GM23338 (cell line): ENCODE data around the gene ETNPPL. TPM values are rescaled to one million over a fixed set of nuclear protein-coding genes. Genes with fewer than 3 reads are reported as not detected.
"Not testable (repeated sequence)": the region's sequence is repeated elsewhere in the genome, so short reads cannot be mapped to it uniquely, and the experiment has no call there.

Experiments
- ATAC-seq: fragments of 200-7000 bp; cut with Tn5 transposase; 3 replicates; pipeline ENCODE4 v1.9.1; 2020
- DNase-seq: peaks from one replicate; pipeline ENCODE4 v3.0.0-alpha.2; 2015; ENCODE audit warnings: low spot score
- H2AFZ ChIP-seq: fragments of 200-600 bp; sonication (generic); 2 replicates; pipeline ENCODE4 v1.8.0; 2016; ENCODE audit warnings: antibody characterized with exemption, mild to moderate bottlenecking, moderate library complexity
- H3F3A ChIP-seq: fragments of 200-600 bp; sonication (generic); replicated peaks from 2 replicates; pipeline ENCODE4 v1.8.0; 2017; ENCODE audit warnings: antibody characterized with exemption, mixed run types, low read depth
- H3K27ac ChIP-seq: fragments of 200-600 bp; sonication (generic); 2 replicates; pipeline ENCODE4 v1.6.1; 2016; ENCODE audit warnings: low read depth
- H3K27me3 ChIP-seq: fragments of 200-600 bp; sonication (generic); 2 replicates; pipeline ENCODE4 v1.8.0; 2016; ENCODE audit warnings: mild to moderate bottlenecking, mixed run types, moderate library complexity; ENCODE audit not compliant: insufficient read depth
- H3K36me3 ChIP-seq: fragments of 200-600 bp; sonication (generic); 2 replicates; pipeline ENCODE4 v1.8.0; 2016; ENCODE audit warnings: mild to moderate bottlenecking; ENCODE audit not compliant: insufficient read depth
- H3K4me1 ChIP-seq: fragments of 200-600 bp; sonication (generic); 2 replicates; pipeline ENCODE4 v1.8.0; 2016; ENCODE audit warnings: mild to moderate bottlenecking, moderate library complexity; ENCODE audit not compliant: insufficient read depth
- H3K4me2 ChIP-seq: fragments of 200-600 bp; sonication (generic); 2 replicates; pipeline ENCODE4 v1.7.1; 2017; ENCODE audit warnings: mixed run types
- H3K4me3 ChIP-seq: fragments of 200-600 bp; sonication (generic); 2 replicates; pipeline ENCODE4 v1.6.1; 2016; ENCODE audit warnings: mixed run types
- H3K79me2 ChIP-seq: fragments of 200-600 bp; sonication (generic); replicated peaks from 2 replicates; pipeline ENCODE4 v1.8.0; 2017; ENCODE audit warnings: mild to moderate bottlenecking; ENCODE audit not compliant: insufficient read depth
- H3K9me2 ChIP-seq: fragments of 200-600 bp; sonication (generic); 2 replicates; pipeline ENCODE4 v1.8.0; 2017; ENCODE audit not compliant: insufficient read depth
- H4K20me1 ChIP-seq: fragments of 200-600 bp; sonication (generic); replicated peaks from 2 replicates; pipeline ENCODE4 v1.8.0; 2017; ENCODE audit warnings: mild to moderate bottlenecking; ENCODE audit not compliant: insufficient read depth
- H3K27ac Mint-ChIP-seq: 2 replicates; pipeline ENCODE4 v1.8.0; 2020; ENCODE audit warnings: inconsistent platforms, mild to moderate bottlenecking, moderate library complexity, mixed read lengths
- H3K27me3 Mint-ChIP-seq: 3 replicates; pipeline ENCODE4 v1.8.0; 2022; ENCODE audit warnings: low read depth, mild to moderate bottlenecking, moderate library complexity, mixed read lengths, inconsistent platforms; ENCODE audit not compliant: insufficient read depth, poor library complexity
- H3K36me3 Mint-ChIP-seq: 3 replicates; pipeline ENCODE4 v1.8.0; 2021; ENCODE audit warnings: low read depth, mild to moderate bottlenecking, inconsistent platforms, moderate library complexity, mixed read lengths
- H3K4me1 Mint-ChIP-seq: 3 replicates; pipeline ENCODE4 v1.8.0; 2020; ENCODE audit warnings: mild to moderate bottlenecking, inconsistent platforms, mixed read lengths
- H3K4me3 Mint-ChIP-seq: 3 replicates; pipeline ENCODE4 v1.8.0; 2021; ENCODE audit warnings: moderate library complexity, mild to moderate bottlenecking, inconsistent platforms, mixed read lengths
- H3K9me3 Mint-ChIP-seq: 3 replicates; pipeline ENCODE4 v1.8.0; 2020; ENCODE audit warnings: moderate library complexity, mild to moderate bottlenecking, inconsistent platforms, mixed read lengths
- CREB1 ChIP-seq: fragments of 250-450 bp; sonication (Bioruptor Pico); IDR thresholded peaks from 2 replicates; pipeline ENCODE4 v1.5.0; 2020; ENCODE audit warnings: low read depth, mild to moderate bottlenecking, moderate library complexity
- CTCF ChIP-seq, 2 experiments: fragments of 200-600 bp in 1 of 2; sonication (generic) in 1 of 2; conservative IDR thresholded peaks; 2 replicates each; pipeline versions ENCODE4 v1.5.1 to v1.6.1; 2016 to 2017; ENCODE audit warnings: antibody characterized with exemption in 2 of 2, low read depth in 2 of 2, mild to moderate bottlenecking in 2 of 2, moderate library complexity in 1 of 2
- ETS1 ChIP-seq: IDR thresholded peaks from 2 replicates; pipeline ENCODE4 v1.6.1; 2016; ENCODE audit warnings: antibody characterized with exemption
- EZH2 ChIP-seq: fragments of 200-600 bp; sonication (generic); IDR thresholded peaks from one replicate; pipeline ENCODE4 v1.8.0; 2017; ENCODE audit warnings: antibody characterized with exemption, mild to moderate bottlenecking, low read depth; ENCODE audit not compliant: unreplicated experiment
- EZH2phosphoT487 ChIP-seq: fragments of 200-600 bp; sonication (generic); IDR thresholded peaks from one replicate; pipeline ENCODE4 v1.8.1; 2018; ENCODE audit warnings: antibody characterized with exemption; ENCODE audit not compliant: unreplicated experiment
- NANOG ChIP-seq: IDR thresholded peaks from 2 replicates; pipeline ENCODE4 v1.6.1; 2016; ENCODE audit warnings: antibody characterized with exemption, borderline replicate concordance
- POLR2AphosphoS5 ChIP-seq: IDR thresholded peaks from 2 replicates; pipeline ENCODE4 v1.6.1; 2016; ENCODE audit warnings: antibody characterized with exemption, low read depth
- STAT1 ChIP-seq: IDR thresholded peaks from one replicate; pipeline ENCODE4 v1.6.1; 2016; ENCODE audit warnings: antibody characterized with exemption; ENCODE audit not compliant: unreplicated experiment
- ZNF331 ChIP-seq: fragments of 250-450 bp; sonication (Bioruptor Pico); IDR thresholded peaks from 2 replicates; pipeline ENCODE4 v1.5.0; 2020; ENCODE audit warnings: low read depth, mild to moderate bottlenecking, moderate library complexity
- polyA plus RNA-seq: library from polyadenylated mRNA; unstranded; fragments of >200 nt; fragmentation: Nextera tagmentation; extraction: Ambion mirVana; gene quantifications from 2 replicates; pipeline ENCODE4 v1.2.1, GENCODE V29; 2016
- total RNA-seq: library from RNA; depleted of rRNA; stranded (reverse); fragments of >200 nt; shearing (Covaris generic); gene quantifications from 2 replicates; pipeline ENCODE4 v1.2.3, GENCODE V29; 2014

Gene ETNPPL
- total and polyA plus RNA-seq, 2 experiments from 2014 or later, result 1.2 to 1.5 TPM

DNA sequence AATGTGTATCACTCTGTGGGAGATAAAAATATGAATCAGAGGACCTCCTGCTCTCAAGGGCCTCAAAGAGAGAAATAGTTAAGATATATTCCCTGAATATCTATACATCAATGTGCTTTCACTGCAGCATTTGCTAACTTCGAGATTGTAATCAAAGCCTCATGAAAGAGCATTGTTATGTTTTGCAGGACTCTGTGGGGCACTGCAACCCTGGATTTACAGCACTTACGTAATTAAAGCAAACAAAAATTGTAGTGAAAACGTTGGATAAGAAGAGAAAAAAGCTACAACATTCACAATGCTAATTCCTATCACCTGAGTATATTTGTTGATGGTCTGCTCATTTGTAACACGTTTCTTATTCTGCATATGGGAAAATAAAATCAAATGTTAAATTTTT, 48.0 kb downstream of the ETNPPL start:
- peak; percentile 30 for DNase-seq
- peak overlapping the region; percentile 6 for H3K4me2 ChIP-seq

DNA sequence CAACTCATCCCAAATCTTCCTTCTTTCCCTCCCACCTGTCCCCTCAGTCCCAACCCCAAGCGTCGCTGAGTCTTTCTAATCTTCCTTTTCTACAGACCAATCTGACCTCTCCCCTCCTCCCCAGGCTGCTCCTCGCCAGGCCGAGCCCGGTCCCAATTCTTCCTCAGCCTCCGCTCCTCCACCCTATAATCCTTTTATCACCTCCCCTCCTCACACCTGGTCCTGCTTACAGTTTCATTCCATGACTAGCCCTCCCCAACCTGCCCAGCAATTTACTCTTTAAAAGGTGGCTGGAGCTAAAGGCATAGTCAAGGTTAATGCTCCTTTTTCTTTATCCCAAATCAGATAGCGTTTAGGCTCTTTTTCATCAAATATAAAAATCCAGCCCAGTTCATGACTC, 52.3 kb downstream of the ETNPPL start:
- not testable (repeated sequence) for H3F3A ChIP-seq

More for the DNA sequence above, 48.0 kb downstream of the ETNPPL start:
- TF ChIP-seq ETS1 (no peak), CTCF (conservative IDR thresholded peaks at IDR 0.05; ENCODE audit: low read depth in 2 of 2) (no peak), CREB1 (CRISPR knock-in tag) (no peak), EZH2phosphoT487 (no peak), STAT1 (no peak), EZH2 (no peak), ZNF331 (CRISPR knock-in tag) (no peak)
- Mint-ChIP-seq H3K27me3 (no peaks in the 10 kb centered on the region), H3K4me1 (peaks cover 18% of the 10 kb centered on the region; the same call in 2 of the 3 replicates), H3K27ac (no peak overlapping the region; the same call in 1 of the 2 replicates), H3K4me3 (no peak overlapping the region), H3K36me3 (no peaks in the 10 kb centered on the region), H3K9me3 (no peaks in the 10 kb centered on the region)
- Histone ChIP-seq H3K79me2 (no peaks in the 10 kb centered on the region), H3F3A (no peaks in the 10 kb centered on the region), H3K4me1 (peaks cover 10% of the 10 kb centered on the region; the same call in 1 of the 2 replicates), H3K27ac (no peak overlapping the region), H3K4me3 (no peak overlapping the region), H3K27me3 (no peaks in the 10 kb centered on the region), H4K20me1 (no peaks in the 10 kb centered on the region), H3K36me3 (no peaks in the 10 kb centered on the region), H3K9me2 (0 out of 2 replicates have a peak, but pooled peaks cover 2% of the 10 kb centered on the region), H2AFZ (no peak overlapping the region)
- peak; percentile 67 for ATAC-seq

GRCh38 chr4:108709722-108710121, 53.1 kb downstream of the ETNPPL start:
- no peak overlapping the region for H3K27ac Mint-ChIP-seq
- H3K4me3 Mint-ChIP-seq, result no peak overlapping the region
- Histone ChIP-seq H3K27me3 (no peaks in the 10 kb centered on the region), H3K79me2 (no peaks in the 10 kb centered on the region), H3K27ac (no peak overlapping the region), H3K4me2 (no peak overlapping the region), H3K36me3 (no peaks in the 10 kb centered on the region), H4K20me1 (no peaks in the 10 kb centered on the region), H3F3A (no peaks in the 10 kb centered on the region), H3K4me3 (no peak overlapping the region), H3K9me2 (no peaks in the 10 kb centered on the region), H3K4me1 (peaks cover 2% of the 10 kb centered on the region; the same call in 1 of the 2 replicates), H2AFZ (no peak overlapping the region)
- no peaks in the 10 kb centered on the region for H3K9me3 Mint-ChIP-seq
- DNase-seq, result no peak
- peaks cover 12% of the 10 kb centered on the region; the same call in 2 of the 3 replicates for H3K4me1 Mint-ChIP-seq
- H3K27me3 Mint-ChIP-seq, result peaks cover 7% of the 10 kb centered on the region
- ATAC-seq, result no peak
- H3K36me3 Mint-ChIP-seq, result no peaks in the 10 kb centered on the region
- TF ChIP-seq ZNF331 (CRISPR knock-in tag) (no peak), CTCF (conservative IDR thresholded peaks at IDR 0.05; ENCODE audit: low read depth in 2 of 2) (no peak), POLR2AphosphoS5 (no peak), STAT1 (no peak), NANOG (no peak), EZH2phosphoT487 (no peak), CREB1 (CRISPR knock-in tag) (no peak), ETS1 (no peak), EZH2 (no peak)

More for the DNA sequence above, 52.3 kb downstream of the ETNPPL start:
- not testable (repeated sequence) for H3K9me3 Mint-ChIP-seq, H3K36me3 ChIP-seq, H3K9me2 ChIP-seq, H3K4me2 ChIP-seq, H3K4me3 ChIP-seq, H3K36me3 Mint-ChIP-seq, ATAC-seq, H3K4me3 Mint-ChIP-seq, H3K4me1 ChIP-seq, H3K27me3 Mint-ChIP-seq, DNase-seq, H3K27ac ChIP-seq, H3K27me3 ChIP-seq, H2AFZ ChIP-seq, H3K27ac Mint-ChIP-seq, H4K20me1 ChIP-seq, H3K79me2 ChIP-seq
- H3K4me1 Mint-ChIP-seq, result peaks cover 18% of the 10 kb centered on the region; the same call in 2 of the 3 replicates
